Neuronal stem cell (in vitro differentiated cells): Measurements from ENCODE around the gene KPNA5.
"Not testable (repeated sequence)": the region's sequence is repeated elsewhere in the genome, so short reads cannot be mapped to it uniquely, and the experiment has no call there.

Source experiments
- DNase-seq: peaks from one replicate; pipeline ENCODE4 v3.0.0-alpha.2; 2013; ENCODE audit warnings: low spot score
- H2AFZ ChIP-seq: one replicate; pipeline ENCODE4 v1.6.1; 2013; ENCODE audit warnings: mild to moderate bottlenecking, low read length, inconsistent platforms
- H2AK5ac ChIP-seq: 2 replicates; pipeline ENCODE4 v1.6.1; 2013; ENCODE audit warnings: low read depth, mild to moderate bottlenecking, inconsistent platforms, low read length, moderate library complexity, mixed read lengths
- H2BK120ac ChIP-seq: 2 replicates; pipeline ENCODE4 v1.6.1; 2013; ENCODE audit warnings: low read depth, mild to moderate bottlenecking, inconsistent platforms, low read length, moderate library complexity, mixed read lengths
- H2BK12ac ChIP-seq: one replicate; pipeline ENCODE4 v1.6.1; 2013; ENCODE audit warnings: low read length, inconsistent platforms
- H2BK15ac ChIP-seq: 2 replicates; pipeline ENCODE4 v1.6.1; 2013; ENCODE audit warnings: mild to moderate bottlenecking, low read length, inconsistent platforms, mixed read lengths
- H2BK5ac ChIP-seq: one replicate; pipeline ENCODE4 v1.6.1; 2013; ENCODE audit warnings: inconsistent platforms, mild to moderate bottlenecking, low read length, moderate library complexity
- H3K14ac ChIP-seq: one replicate; pipeline ENCODE4 v1.6.1; 2013; ENCODE audit warnings: low read length, inconsistent platforms
- H3K18ac ChIP-seq: 2 replicates; pipeline ENCODE4 v1.6.1; 2013; ENCODE audit warnings: low read length, inconsistent platforms
- H3K23ac ChIP-seq: 2 replicates; pipeline ENCODE4 v1.6.1; 2013; ENCODE audit warnings: low read depth, mild to moderate bottlenecking, mixed read lengths, low read length, inconsistent platforms; ENCODE audit not compliant: poor library complexity
- H3K27ac ChIP-seq: replicated peaks from 3 replicates; pipeline ENCODE4 v1.5.1; 2013; ENCODE audit warnings: low read length, inconsistent platforms
- H3K27me3 ChIP-seq, 3 experiments: 2 replicates each; pipeline ENCODE4 v1.6.1; 2013; ENCODE audit warnings: low read length in 3 of 3, mild to moderate bottlenecking in 2 of 3, inconsistent platforms in 1 of 3, low read depth in 1 of 3, mixed read lengths in 1 of 3, moderate library complexity in 1 of 3; ENCODE audit not compliant: control insufficient read depth in 3 of 3, insufficient read depth in 3 of 3
- H3K36me3 ChIP-seq, 2 donors: replicated peaks in 1 of 2; 2 replicates each; pipeline ENCODE4 v1.6.1; 2013; ENCODE audit warnings: low read length in 2 of 2; ENCODE audit not compliant: control insufficient read depth in 2 of 2, insufficient read depth in 2 of 2
- H3K4ac ChIP-seq: 2 replicates; pipeline ENCODE4 v1.6.1; 2013; ENCODE audit warnings: inconsistent platforms, mild to moderate bottlenecking, low read length, moderate library complexity
- H3K4me1 ChIP-seq, 2 donors: 1 replicate in 1 of 2; 2 replicates in 1 of 2; pipeline ENCODE4 v1.6.1; 2013; ENCODE audit warnings: low read length in 2 of 2, low read depth in 1 of 2; ENCODE audit not compliant: control insufficient read depth in 2 of 2, insufficient read depth in 1 of 2
- H3K4me2 ChIP-seq: one replicate; pipeline ENCODE4 v1.6.1; 2013; ENCODE audit warnings: mild to moderate bottlenecking, low read length, inconsistent platforms; ENCODE audit not compliant: insufficient read depth, poor library complexity, severe bottlenecking
- H3K4me3 ChIP-seq, 2 donors: 2 replicates each; pipeline ENCODE4 v1.5.1; 2013; ENCODE audit warnings: low read length in 2 of 2, mild to moderate bottlenecking in 2 of 2, inconsistent platforms in 1 of 2, moderate library complexity in 1 of 2
- H3K79me1 ChIP-seq: one replicate; pipeline ENCODE4 v1.6.1; 2013; ENCODE audit warnings: low read depth, mild to moderate bottlenecking, inconsistent platforms, low read length, moderate library complexity
- H3K9ac ChIP-seq: one replicate; pipeline ENCODE4 v1.6.1; 2013; ENCODE audit warnings: mild to moderate bottlenecking, low read depth, low read length, inconsistent platforms; ENCODE audit not compliant: poor library complexity
- H3K9me3 ChIP-seq, 2 donors: replicated peaks in 1 of 2; 2 replicates each; pipeline versions ENCODE3 to v1.6.1; 2013; ENCODE audit warnings: low read length in 2 of 2, mild to moderate bottlenecking in 2 of 2, inconsistent platforms in 1 of 2, low read depth in 1 of 2, mixed read lengths in 1 of 2, moderate library complexity in 1 of 2; ENCODE audit not compliant: control insufficient read depth in 2 of 2, insufficient read depth in 1 of 2
- H4K8ac ChIP-seq: one replicate; pipeline ENCODE4 v1.6.1; 2013; ENCODE audit warnings: low read depth, mild to moderate bottlenecking, inconsistent platforms, low read length, moderate library complexity
- H4K91ac ChIP-seq: one replicate; pipeline ENCODE4 v1.6.1; 2013; ENCODE audit warnings: low read length, low read depth, mild to moderate bottlenecking, inconsistent platforms; ENCODE audit not compliant: poor library complexity
- WGBS, 2 donors: extraction: QIAGEN DNeasy Blood & Tissue Kit; methylation state at CpG; one replicate each; pipeline ENCODE4 v1.1.7; 2013; ENCODE audit warnings: missing lambda C conversion rate in 2 of 2, mixed read lengths in 1 of 2; ENCODE audit not compliant: insufficient read length in 2 of 2, insufficient replicate concordance in 1 of 2; ENCODE audit errors: extremely low coverage in 2 of 2; 5-methylcytosine and 5-hydroxymethylcytosine counted together

Gene KPNA5

DNA sequence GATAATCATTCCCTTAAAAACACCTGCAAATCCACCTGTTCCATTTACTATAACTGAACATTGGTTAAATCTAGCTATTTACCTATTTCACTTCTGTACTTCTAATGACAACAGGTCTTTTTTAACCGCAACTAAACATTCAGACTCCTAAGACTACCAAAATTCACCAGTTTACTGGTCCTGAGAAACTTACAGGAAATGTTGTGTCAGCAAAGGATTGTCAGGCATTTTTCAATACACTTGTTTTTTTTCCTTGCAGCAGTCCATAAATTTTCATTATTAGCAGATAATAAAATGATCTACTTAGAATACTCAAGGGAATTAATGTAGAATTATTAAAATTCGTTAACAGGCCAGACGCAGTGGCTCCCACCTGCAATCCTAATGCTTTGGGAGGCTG, 17.7 kb upstream of the KPNA5 start:
- Histone ChIP-seq H2BK120ac (no peak overlapping the region), H3K4me2 (no peak overlapping the region), H2BK12ac (no peak overlapping the region), H3K27ac (no peak overlapping the region), H4K91ac (no peak overlapping the region), H3K14ac (no peak overlapping the region), H3K18ac (no peak overlapping the region), H2BK15ac (no peak overlapping the region), H3K4ac (no peak overlapping the region), H3K23ac (no peak overlapping the region), H2AFZ (no peak overlapping the region), H2BK5ac (no peak overlapping the region), H3K4me1 (peaks cover 1 to 2% of the 10 kb centered on the region in 2 donors), H2AK5ac (no peak overlapping the region), H3K27me3 (no peaks in the 10 kb centered on the region), H3K4me3 (no peak overlapping the region), H3K9me3 (no peaks in the 10 kb centered on the region), H3K36me3 (peaks cover 1 to 14% of the 10 kb centered on the region in 2 donors), H3K9ac (no peak overlapping the region), H4K8ac (no peak overlapping the region), H3K79me1 (peaks cover 2% of the 10 kb centered on the region)
- WGBS, 2 donors, result no CpG with 5 or more reads among the region's 3 CpGs
- DNase-seq, result no peak

DNA sequence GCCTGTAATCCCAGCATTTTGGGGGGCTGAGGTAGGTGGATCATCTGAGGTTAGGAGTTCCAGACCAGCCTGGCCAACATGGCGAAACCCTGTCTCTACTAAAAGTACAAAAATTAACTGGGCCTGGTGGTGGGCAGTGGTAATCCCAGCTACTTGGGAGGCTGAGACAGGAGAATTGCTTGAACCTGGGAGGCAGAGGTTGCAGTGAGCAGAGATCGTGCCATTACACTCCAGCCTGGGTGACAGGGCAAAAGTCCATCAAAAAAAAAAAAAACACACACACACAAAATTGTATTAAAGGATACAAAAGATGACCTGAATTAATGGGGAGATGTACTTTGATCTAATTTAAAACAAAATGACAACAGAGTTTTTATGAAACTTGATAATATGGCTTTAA, 16.8 kb upstream of the KPNA5 start:
- H2BK12ac ChIP-seq, H3K27me3 ChIP-seq, H3K4ac ChIP-seq, H4K91ac ChIP-seq, H3K14ac ChIP-seq, H3K4me3 ChIP-seq, H3K27ac ChIP-seq, H2BK15ac ChIP-seq, H2BK5ac ChIP-seq, H2AFZ ChIP-seq, H2AK5ac ChIP-seq, H3K18ac ChIP-seq, H4K8ac ChIP-seq, H3K9me3 ChIP-seq, H3K36me3 ChIP-seq, H2BK120ac ChIP-seq, H3K23ac ChIP-seq, DNase-seq, H3K4me1 ChIP-seq, H3K79me1 ChIP-seq, H3K9ac ChIP-seq, H3K4me2 ChIP-seq: not testable (repeated sequence)
- no CpG with 5 or more reads among the region's 2 CpGs for WGBS, 2 donors

DNA sequence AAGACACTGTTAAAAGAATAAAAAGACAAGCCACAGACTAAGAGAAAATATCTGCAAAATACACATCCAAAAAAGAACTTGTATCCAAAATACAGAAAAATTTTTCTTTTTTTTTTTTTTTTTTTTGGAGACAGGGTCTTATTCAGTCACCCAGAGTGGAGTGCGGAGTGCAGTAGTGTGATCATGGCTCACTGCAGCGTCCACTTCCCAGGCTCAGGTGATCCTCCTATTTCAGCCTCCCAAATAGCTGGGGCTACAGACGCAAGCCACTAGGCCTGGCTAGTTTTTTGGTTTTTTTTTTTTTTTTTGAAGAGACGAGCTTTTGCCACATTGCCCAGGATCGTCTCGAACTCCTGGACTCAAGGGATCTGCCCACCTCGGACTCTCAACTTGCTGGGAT, 15.5 kb upstream of the KPNA5 start:
- Histone ChIP-seq H3K36me3 (peaks cover 0 to 2% of the 10 kb centered on the region in 2 donors), H2AK5ac (no peak overlapping the region)

DNA sequence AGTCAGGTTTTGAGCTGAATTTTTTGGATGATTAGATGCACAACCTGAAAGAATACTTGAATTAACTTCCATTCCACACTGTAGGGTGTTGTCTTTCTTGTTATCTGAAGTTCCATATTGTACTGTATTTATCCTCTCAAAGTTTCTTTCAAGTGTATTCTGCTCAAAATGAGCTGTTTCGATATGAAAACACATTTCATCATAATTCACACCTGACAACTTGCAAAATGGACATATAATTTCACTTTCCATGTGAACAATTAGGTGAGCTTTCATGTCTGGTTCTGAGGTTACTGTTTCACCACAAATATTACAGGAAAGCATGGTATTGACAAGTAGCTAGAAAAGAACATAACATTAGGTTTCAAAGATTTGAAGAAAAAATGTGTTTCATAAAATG, 14.1 kb upstream of the KPNA5 start:
- Histone ChIP-seq H2BK5ac (no peak overlapping the region), H3K18ac (no peak overlapping the region), H2BK12ac (no peak overlapping the region), H3K36me3 (peaks cover 0 to 2% of the 10 kb centered on the region in 2 donors), H2AK5ac (no peak overlapping the region), H2BK120ac (no peak overlapping the region), H2AFZ (no peak overlapping the region), H3K9me3 (no peaks in the 10 kb centered on the region), H3K27ac (no peak overlapping the region), H3K79me1 (peaks cover 3% of the 10 kb centered on the region), H3K14ac (no peak overlapping the region), H4K91ac (no peak overlapping the region), H3K23ac (no peak overlapping the region), H3K4me3 (peak overlapping the region in 1 of 2 donors; percentile 17), H3K27me3 (peaks cover 0 to 4% (median 0%) of the 10 kb centered on the region in 3 experiments), H2BK15ac (no peak overlapping the region), H3K4me2 (no peak overlapping the region), H3K9ac (no peak overlapping the region), H3K4me1 (peaks cover 1 to 2% of the 10 kb centered on the region in 2 donors), H4K8ac (no peak overlapping the region), H3K4ac (no peak overlapping the region)
- DNase-seq, result no peak
- WGBS, 2 donors, result no CpG with 5 or more reads among the region's 1 CpG

More for the DNA sequence above, 15.5 kb upstream of the KPNA5 start:
- Histone ChIP-seq H3K27me3 (no peaks in the 10 kb centered on the region), H3K79me1 (peaks cover 3% of the 10 kb centered on the region), H2BK120ac (no peak overlapping the region), H2BK5ac (no peak overlapping the region), H4K91ac (no peak overlapping the region), H3K9ac (no peak overlapping the region), H3K4me2 (no peak overlapping the region), H3K14ac (no peak overlapping the region), H3K9me3 (no peaks in the 10 kb centered on the region), H3K27ac (no peak overlapping the region), H2BK15ac (no peak overlapping the region), H3K23ac (no peak overlapping the region), H3K4ac (no peak overlapping the region), H3K18ac (no peak overlapping the region), H4K8ac (no peak overlapping the region), H3K4me1 (peaks cover 1 to 2% of the 10 kb centered on the region in 2 donors), H2BK12ac (no peak overlapping the region), H3K4me3 (no peak overlapping the region), H2AFZ (no peak overlapping the region)
- WGBS, 2 donors, result no CpG with 5 or more reads among the region's 7 CpGs
- DNase-seq, result no peak
